T-helper 17 cell (primary cell): Measurements from ENCODE around the gene LRRC3B. TPM values are rescaled to one million over a fixed set of nuclear protein-coding genes. Genes with fewer than 3 reads are reported as not detected.

ENCODE experiments used
- ATAC-seq: fragments of 150-1000 bp; cut with Tn5 transposase; 2 replicates; pipeline ENCODE4 v1.10.0; 2021; ENCODE audit warnings: mild to moderate bottlenecking, moderate library complexity
- DNase-seq, 3 donors: peaks; one replicate each; pipeline versions ENCODE4 v3.0.0 to v3.0.0-alpha.2; 2020 to 2021
- H3K9me3 ChIP-seq: one replicate; pipeline ENCODE4 v1.7.0; 2013; ENCODE audit warnings: low read length, mild to moderate bottlenecking; ENCODE audit not compliant: control insufficient read depth, poor library complexity, severe bottlenecking
- H3K27ac Mint-ChIP-seq: one replicate; pipeline ENCODE4 v1.8.0; 2022; ENCODE audit warnings: mild to moderate bottlenecking, moderate library complexity, mixed read lengths
- H3K27me3 Mint-ChIP-seq: one replicate; pipeline ENCODE4 v1.8.0; 2022; ENCODE audit warnings: mixed read lengths
- H3K36me3 Mint-ChIP-seq: one replicate; pipeline ENCODE4 v1.8.0; 2022; ENCODE audit warnings: low read depth, mixed read lengths
- H3K4me1 Mint-ChIP-seq: one replicate; pipeline ENCODE4 v1.8.0; 2022; ENCODE audit warnings: mild to moderate bottlenecking, mixed read lengths
- H3K4me3 Mint-ChIP-seq: one replicate; pipeline ENCODE4 v1.8.0; 2022; ENCODE audit warnings: mild to moderate bottlenecking, moderate library complexity, mixed read lengths
- total RNA-seq, 4 donors: library from RNA in 2 of 4; stranded (reverse) in 2 of 4; gene quantifications; one replicate each; pipeline ENCODE4 v1.2.3 and lab custom pipeline; 2022 to 2026

The LRRC3B gene
- total RNA-seq, 2 donors from 2014 or later: not detected

GRCh38 chr3:26621176-26621575, 1.4 kb upstream of the LRRC3B start:
- ATAC-seq (no peak), DNase-seq (no peak)
- no peak overlapping the region for H3K4me3 Mint-ChIP-seq
- no peaks in the 10 kb centered on the region for H3K36me3 Mint-ChIP-seq
- H3K27ac Mint-ChIP-seq: no peak overlapping the region
- H3K4me1 Mint-ChIP-seq: peaks cover 6% of the 10 kb centered on the region
- peaks cover 45% of the 10 kb centered on the region for H3K27me3 Mint-ChIP-seq
- H3K9me3 ChIP-seq: no peaks in the 10 kb centered on the region

GRCh38 chr3:26621906-26622620, 509 bp upstream of the LRRC3B start:
- no peaks in the 10 kb centered on the region for H3K9me3 ChIP-seq
- DNase-seq: no peak
- Mint-ChIP-seq H3K36me3 (no peaks in the 10 kb centered on the region), H3K4me3 (no peak overlapping the region), H3K4me1 (peaks cover 6% of the 10 kb centered on the region), H3K27ac (no peak overlapping the region), H3K27me3 (peaks cover 48% of the 10 kb centered on the region)
- ATAC-seq: no peak

GRCh38 chr3:26623419-26624208, 1.0 kb downstream of the LRRC3B start:
- no peak overlapping the region for H3K4me3 Mint-ChIP-seq
- DNase-seq (no peak), ATAC-seq (no peak)
- peaks cover 51% of the 10 kb centered on the region for H3K27me3 Mint-ChIP-seq
- H3K36me3 Mint-ChIP-seq: no peaks in the 10 kb centered on the region
- no peaks in the 10 kb centered on the region for H3K9me3 ChIP-seq
- H3K4me1 Mint-ChIP-seq: peaks cover 6% of the 10 kb centered on the region
- H3K27ac Mint-ChIP-seq: no peak overlapping the region

- Mint-ChIP-seq H3K27me3 (peaks cover 51% of the 10 kb centered on the region), H3K36me3 (no peaks in the 10 kb centered on the region), H3K4me1 (peaks cover 6% of the 10 kb centered on the region), H3K27ac (no peak overlapping the region), H3K4me3 (no peak overlapping the region)
- no peak for DNase-seq
- no peak for ATAC-seq
- H3K9me3 ChIP-seq: no peaks in the 10 kb centered on the region
These were observed 1.7 kb downstream of the LRRC3B start for GRCh38 chr3:26624209-26624765.

- H3K4me1 Mint-ChIP-seq: peaks cover 6% of the 10 kb centered on the region
- no peaks in the 10 kb centered on the region for H3K9me3 ChIP-seq
- DNase-seq (no peak), ATAC-seq (no peak)
- H3K27ac Mint-ChIP-seq: no peak overlapping the region
- peaks cover 51% of the 10 kb centered on the region for H3K27me3 Mint-ChIP-seq
- H3K36me3 Mint-ChIP-seq: no peaks in the 10 kb centered on the region
- no peak overlapping the region for H3K4me3 Mint-ChIP-seq
These were observed 2.6 kb downstream of the LRRC3B start for GRCh38 chr3:26625187-26625586.

DNA sequence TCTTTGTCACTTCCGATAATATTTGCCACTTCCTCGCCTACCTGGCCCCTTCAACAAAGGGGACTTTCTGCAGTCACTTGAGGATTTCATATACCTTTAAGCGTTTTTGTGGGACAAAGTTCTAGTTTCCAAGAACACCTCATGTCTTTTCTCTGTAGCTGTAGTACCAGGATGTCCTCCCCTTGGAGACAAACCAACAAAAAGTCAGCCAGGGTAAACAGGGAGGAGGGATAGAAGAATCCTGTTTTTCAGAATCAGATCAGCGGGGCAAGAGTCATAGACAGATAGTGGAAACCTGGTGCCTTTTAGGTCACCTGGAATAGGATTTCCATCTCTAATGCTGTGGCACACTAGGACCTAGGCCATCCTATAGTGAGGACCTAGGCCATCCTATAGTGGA, 4.5 kb downstream of the LRRC3B start:
- DNase-seq (no peak), ATAC-seq (no peak)
- Mint-ChIP-seq H3K36me3 (no peaks in the 10 kb centered on the region), H3K27me3 (peaks cover 39% of the 10 kb centered on the region), H3K4me1 (peaks cover 6% of the 10 kb centered on the region), H3K4me3 (no peak overlapping the region), H3K27ac (no peak overlapping the region)
- H3K9me3 ChIP-seq: no peaks in the 10 kb centered on the region

- H3K27ac Mint-ChIP-seq: no peak overlapping the region
- H3K4me3 Mint-ChIP-seq: no peak overlapping the region
These were observed 6.3 kb downstream of the LRRC3B start for GRCh38 chr3:26628915-26629314.

GRCh38 chr3:26630669-26631389, 8.3 kb downstream of the LRRC3B start:
- H3K4me1 Mint-ChIP-seq: no peaks in the 10 kb centered on the region
- H3K4me3 Mint-ChIP-seq: no peak overlapping the region
- H3K27ac Mint-ChIP-seq: no peak overlapping the region
- H3K9me3 ChIP-seq: peaks cover 2% of the 10 kb centered on the region
- H3K27me3 Mint-ChIP-seq: peaks cover 6% of the 10 kb centered on the region
- ATAC-seq (no peak), DNase-seq (no peak)
- no peaks in the 10 kb centered on the region for H3K36me3 Mint-ChIP-seq

More at GRCh38 chr3:26628915-26629314, 6.3 kb downstream of the LRRC3B start:
- DNase-seq: no peak
- Mint-ChIP-seq H3K4me1 (no peaks in the 10 kb centered on the region), H3K27me3 (peaks cover 23% of the 10 kb centered on the region), H3K36me3 (no peaks in the 10 kb centered on the region)
- ATAC-seq: no peak
- H3K9me3 ChIP-seq: no peaks in the 10 kb centered on the region

DNA sequence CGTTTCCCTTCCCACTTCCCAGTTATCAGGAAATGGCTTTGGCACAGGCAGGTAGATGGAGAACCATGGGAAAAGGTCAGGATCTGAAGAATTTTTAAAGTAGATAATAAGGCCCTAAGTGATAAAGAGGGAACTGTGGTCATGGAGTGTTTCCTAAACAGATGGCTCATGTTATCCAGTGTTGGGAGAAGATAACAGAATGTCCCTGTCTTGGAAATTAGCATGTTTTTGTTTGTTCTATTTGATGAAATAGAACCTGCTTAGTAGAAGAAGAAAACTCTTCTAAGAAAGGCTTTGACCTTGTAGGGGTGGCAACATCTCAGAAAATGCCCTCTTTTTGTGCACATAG, 8.8 kb downstream of the LRRC3B start:
- Mint-ChIP-seq H3K27ac (no peak overlapping the region), H3K4me3 (no peak overlapping the region), H3K36me3 (no peaks in the 10 kb centered on the region), H3K27me3 (peaks cover 6% of the 10 kb centered on the region), H3K4me1 (no peaks in the 10 kb centered on the region)
- DNase-seq: no peak
- ATAC-seq: no peak
- peaks cover 2% of the 10 kb centered on the region for H3K9me3 ChIP-seq

DNA sequence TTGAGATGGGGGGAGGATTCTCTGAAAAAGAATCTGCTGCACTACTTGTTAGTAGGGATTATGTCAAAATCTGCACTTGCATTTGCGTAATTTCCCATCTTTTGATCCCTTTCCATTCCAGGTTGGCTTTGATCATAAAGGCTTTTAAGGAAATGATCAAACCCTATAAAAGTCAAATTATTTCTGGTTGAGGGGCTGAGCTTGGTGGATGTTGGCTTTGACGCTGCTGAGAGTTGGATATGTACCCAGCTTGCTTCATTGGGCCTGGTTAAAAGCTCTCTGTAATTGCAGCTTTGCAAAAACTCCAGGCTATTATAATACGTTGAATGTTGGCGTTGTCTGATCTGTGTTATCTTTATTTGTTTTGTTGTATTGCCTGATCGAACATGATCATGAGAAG, 12.0 kb downstream of the LRRC3B start:
- Mint-ChIP-seq H3K4me1 (no peaks in the 10 kb centered on the region), H3K27me3 (no peaks in the 10 kb centered on the region), H3K36me3 (no peaks in the 10 kb centered on the region), H3K27ac (no peak overlapping the region), H3K4me3 (no peak overlapping the region)
- no peak for DNase-seq
- no peak for ATAC-seq
- peaks cover 2% of the 10 kb centered on the region for H3K9me3 ChIP-seq

DNA sequence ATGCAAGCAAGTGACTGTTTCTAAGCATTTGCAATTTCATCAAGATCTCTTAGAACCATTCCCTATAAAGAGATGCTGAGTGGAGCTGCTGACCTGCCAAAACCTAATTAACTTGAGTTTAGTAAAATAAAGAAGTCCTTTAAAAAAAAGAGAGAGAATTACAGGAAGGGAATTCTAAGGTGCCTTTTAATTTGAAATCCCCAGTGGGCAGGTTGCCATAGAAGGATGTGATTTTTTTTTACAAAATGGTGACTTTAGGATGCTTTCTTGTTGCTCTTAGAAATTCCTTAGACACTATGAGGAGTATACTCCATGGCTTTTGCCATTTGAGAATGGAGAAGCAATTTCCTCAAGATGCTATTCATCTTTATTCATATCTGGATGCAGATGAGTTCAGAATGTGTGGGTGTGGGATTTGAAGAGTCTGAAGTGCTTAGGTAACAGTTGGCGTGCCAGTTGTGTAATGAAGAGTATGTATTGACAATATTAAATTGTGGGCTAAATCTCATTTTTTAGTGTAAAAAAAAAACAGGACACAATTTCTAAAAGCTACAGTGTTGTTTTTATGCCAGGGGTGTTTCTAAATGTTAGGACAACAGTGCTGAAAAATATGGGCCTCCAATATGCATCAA, 13.6 kb downstream of the LRRC3B start:
- no peaks in the 10 kb centered on the region for H3K36me3 Mint-ChIP-seq
- no peak overlapping the region for H3K27ac Mint-ChIP-seq
- H3K4me3 Mint-ChIP-seq: no peak overlapping the region
- no peaks in the 10 kb centered on the region for H3K27me3 Mint-ChIP-seq
- ATAC-seq (no peak), DNase-seq (no peak)
- no peaks in the 10 kb centered on the region for H3K4me1 Mint-ChIP-seq
- peaks cover 2% of the 10 kb centered on the region for H3K9me3 ChIP-seq

DNA sequence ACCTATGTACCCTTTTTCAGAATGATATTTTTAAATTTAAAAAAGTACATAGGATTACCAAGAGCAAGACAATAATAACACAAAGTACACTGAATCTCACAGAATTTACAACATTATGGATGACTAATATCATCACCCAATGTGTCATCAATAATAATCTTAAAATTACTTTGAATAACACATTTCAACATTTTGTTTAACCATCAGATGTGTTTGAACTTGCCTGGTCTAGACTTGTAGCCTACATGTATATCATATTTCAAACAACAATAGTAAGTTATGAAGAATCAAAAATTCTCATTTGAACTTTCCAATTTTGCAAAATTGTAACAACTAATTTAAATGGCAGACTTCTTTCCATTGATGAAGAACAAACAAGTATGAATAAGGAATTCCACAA, 15.1 kb downstream of the LRRC3B start:
- Mint-ChIP-seq H3K27ac (no peak overlapping the region), H3K4me1 (no peaks in the 10 kb centered on the region), H3K27me3 (no peaks in the 10 kb centered on the region), H3K4me3 (no peak overlapping the region), H3K36me3 (no peaks in the 10 kb centered on the region)
- no peak for ATAC-seq
- H3K9me3 ChIP-seq: peaks cover 2% of the 10 kb centered on the region
- no peak for DNase-seq

DNA sequence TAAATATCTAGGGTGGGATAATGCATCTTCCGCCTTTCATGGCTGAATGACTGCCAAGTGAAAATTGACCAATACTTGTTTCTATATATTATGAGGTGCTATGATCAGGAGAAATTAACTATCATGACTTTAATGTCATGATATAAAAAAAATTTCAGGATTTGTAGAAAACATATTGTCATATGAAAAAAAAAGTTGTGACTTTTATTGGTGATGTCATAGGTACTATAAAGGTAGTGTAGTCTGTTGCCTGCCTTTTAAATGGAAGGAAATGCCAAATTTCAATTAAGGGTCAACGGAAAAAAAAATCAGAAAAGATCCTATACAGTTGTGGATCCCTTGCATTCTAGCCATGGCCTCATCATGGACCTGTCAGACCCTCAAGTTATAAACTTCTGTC, 15.5 kb downstream of the LRRC3B start:
- no peaks in the 10 kb centered on the region for H3K27me3 Mint-ChIP-seq
- no peak for DNase-seq
- no peaks in the 10 kb centered on the region for H3K4me1 Mint-ChIP-seq
- no peak overlapping the region for H3K27ac Mint-ChIP-seq
- no peaks in the 10 kb centered on the region for H3K36me3 Mint-ChIP-seq
- peaks cover 2% of the 10 kb centered on the region for H3K9me3 ChIP-seq
- H3K4me3 Mint-ChIP-seq: no peak overlapping the region
- no peak for ATAC-seq
